EL (cell line): ENCODE results near the gene VLDLR.

ENCODE experiments used
- DNase-seq: peaks from one replicate; pipeline ENCODE4 v3.0.0-alpha.2; 2016

The VLDLR gene

DNA sequence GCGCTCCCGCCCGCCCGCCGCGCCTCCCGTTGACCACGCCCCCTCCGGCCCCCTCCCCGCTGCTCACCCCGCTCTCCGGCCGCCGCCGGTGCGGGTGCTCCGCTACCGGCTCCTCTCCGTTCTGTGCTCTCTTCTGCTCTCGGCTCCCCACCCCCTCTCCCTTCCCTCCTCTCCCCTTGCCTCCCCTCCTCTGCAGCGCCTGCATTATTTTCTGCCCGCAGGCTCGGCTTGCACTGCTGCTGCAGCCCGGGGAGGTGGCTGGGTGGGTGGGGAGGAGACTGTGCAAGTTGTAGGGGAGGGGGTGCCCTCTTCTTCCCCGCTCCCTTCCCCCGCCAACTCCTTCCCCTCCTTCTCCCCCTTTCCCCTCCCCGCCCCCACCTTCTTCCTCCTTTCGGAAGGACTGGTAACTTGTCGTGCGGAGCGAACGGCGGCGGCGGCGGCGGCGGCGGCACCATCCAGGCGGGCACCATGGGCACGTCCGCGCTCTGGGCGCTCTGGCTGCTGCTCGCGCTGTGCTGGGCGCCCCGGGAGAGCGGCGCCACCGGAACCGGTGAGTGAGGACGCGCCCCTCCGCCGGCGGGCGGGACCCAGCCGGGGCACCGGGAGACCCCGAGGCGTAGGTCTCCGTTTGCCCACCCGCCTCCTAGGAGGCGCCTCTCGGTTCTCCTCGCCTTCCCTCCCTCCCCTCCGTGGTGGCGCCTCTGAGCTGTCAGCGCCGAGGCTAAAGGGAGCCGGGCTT is at the start of gene VLDLR:
VLDLR (plus strand) TSS at position 66 of the 739 bp plus-strand sequence; CDS start at position 469, 403 bp downstream.
- peak; percentile 51 for DNase-seq

DNA sequence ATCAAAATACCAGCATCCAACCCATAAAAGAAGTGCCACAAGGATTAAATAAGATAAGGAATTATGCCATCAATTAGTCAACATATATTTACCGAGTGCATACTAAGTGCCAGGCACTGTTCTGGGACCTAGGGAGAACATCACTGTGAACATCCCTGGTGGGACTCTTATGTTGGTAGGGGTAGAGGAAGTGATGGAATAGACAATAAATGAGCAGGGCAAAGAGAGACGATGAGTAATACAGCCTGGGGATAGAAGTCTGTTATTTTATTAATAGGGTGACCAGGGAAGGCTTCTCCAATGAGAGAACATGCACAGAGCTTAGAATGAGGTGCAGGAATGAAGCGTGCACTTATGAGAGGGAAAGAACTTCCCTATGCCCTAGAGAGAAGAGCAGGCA is 47.4 kb upstream of the VLDLR start:
- DNase-seq = peak; percentile 79

DNA sequence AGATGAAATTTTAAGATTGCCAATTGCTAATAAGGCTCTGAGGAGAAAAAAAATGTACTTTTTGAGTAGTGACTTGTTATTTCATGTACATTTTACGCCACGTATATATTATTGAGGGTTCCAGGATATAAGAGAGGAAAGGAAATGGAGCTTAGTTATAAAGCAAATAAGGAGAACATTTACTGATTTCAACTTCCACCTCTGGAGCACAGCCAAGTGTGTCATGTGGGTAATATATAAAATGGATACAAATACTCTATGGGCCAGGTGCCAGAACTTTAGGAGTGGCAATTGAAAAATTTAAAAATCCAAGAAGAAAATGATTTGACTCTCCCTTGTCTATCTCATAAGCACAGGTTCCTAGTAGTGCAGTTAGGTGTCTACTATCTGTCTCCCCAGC is 45.0 kb upstream of the VLDLR start:
- DNase-seq = no peak

DNA sequence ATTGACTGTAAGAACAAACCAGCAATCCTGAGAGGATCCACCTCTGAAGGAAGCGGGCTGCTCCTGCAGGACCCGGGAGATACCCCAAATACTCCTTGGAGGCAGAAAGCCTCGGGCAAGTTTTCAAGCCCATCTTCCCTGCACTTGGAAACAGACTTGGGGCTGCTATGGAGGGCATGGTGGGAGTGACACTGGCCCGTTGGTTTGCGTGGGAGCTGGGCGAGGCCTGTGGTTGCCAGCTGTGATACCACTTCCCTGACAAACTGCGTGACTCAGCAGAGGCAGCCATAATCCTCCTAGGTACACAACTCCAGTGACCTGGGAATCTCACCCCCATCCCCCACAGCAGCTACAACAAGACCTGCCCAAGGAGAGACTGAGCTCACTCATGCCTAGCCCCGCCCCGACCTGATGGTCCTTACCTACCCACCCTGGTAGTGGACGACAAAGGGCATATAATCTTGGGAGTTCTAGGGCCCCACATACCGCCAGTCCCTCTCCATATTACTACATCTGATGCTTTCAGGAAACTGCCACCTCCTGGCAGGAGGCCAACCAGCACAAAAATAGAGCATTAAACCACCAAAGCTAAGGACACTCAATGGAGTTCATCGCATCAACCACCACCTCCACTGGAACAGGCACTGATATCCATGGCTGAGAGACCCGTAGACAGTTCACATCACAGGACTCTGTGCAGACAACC is 38.1 kb upstream of the VLDLR start:
- no peak for DNase-seq

DNA sequence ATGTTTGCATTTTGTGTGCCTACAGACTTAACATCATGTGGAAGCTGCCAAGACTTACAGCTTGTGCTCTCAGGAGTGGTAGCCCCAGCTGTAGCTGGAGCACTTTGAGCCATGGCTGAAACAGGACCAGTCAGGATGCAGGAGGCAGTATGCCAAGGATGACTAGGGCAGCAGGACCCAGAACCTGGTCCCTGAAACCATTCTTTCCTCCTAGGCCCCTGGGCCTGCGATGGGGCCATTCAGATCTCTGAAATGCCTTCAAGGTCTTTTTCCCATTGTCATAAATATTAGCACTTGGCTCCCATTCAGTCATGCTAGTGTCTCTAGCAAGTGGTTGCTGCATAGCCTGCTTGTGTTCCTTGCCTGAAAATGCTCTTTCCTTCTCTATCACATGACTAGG is 29.6 kb upstream of the VLDLR start:
- DNase-seq = no peak

DNA sequence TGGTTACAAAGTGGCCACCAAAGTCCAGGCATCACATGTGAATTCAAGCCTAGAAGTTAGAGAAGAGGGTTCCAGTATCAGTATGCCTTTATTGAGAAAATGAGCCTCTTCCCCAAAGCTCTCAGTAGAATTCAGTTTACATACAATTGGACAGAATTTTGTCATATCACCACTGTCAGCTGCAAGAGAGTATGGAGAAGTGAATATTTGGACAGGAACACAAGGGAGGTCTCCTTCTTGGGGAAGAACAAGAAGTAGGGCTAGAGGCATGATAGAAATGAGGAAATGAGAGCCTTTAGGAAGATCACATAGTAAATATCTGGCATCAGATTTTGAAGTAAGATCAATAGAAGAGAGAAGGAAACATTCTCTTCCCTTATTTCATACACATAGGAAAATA is 27.8 kb upstream of the VLDLR start:
- no peak for DNase-seq

DNA sequence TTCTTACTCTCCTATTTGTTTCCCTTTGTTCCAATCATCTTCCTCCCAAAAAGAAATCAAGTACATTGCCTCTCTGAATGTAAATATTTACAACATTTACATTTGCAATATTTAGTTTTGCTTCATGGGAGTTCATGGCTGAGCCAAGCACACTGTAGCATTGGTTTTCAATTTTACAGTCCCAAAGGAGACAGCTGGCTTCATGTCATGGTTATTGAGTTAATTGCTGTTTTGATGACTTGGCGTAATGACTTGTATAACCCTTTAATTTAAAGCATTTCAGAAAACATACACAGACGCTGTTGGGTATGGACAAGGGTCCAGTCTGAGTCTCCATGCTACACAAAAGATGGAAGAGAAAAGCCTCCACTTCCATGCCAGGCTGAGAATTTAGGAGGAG is 25.6 kb upstream of the VLDLR start:
- DNase-seq = no peak

DNA sequence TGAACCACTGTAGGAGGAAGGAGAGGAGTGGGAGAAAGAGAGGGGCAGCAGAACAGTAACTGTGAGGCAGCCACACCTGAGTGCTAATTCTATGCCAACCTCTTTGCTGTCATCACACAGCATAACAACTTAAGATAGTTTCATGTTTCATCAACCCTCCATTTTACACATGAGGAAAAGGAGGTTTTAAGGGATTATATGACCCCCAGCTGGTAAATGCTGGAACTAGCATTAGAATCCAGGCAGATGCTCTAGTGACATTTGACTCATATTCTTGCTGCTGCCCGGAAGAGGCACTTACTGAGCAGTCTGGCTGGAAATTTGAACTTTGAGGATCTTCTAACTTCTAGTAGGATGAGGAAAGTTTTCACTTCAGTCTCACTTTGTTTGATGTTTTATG is 24.1 kb upstream of the VLDLR start:
- DNase-seq = peak; percentile 13

DNA sequence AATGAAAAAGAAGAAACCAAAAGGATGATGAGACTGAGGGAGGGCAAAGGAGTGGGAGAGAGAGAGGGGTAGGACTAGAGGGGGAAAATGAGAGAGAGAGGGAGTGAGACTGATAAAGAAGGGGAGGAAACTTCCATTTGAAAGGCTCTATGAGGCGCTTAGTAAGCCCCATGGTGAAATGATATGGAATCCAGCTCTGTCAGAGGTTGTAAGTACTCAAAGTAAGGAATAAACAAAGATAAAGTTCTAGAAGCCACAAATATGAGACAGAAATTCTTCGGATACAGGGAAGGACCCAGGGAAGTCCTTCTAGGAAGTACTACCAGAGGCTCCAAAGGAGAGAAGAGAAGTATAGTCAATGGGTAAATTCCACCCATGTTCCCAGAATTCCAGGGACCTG is 21.7 kb upstream of the VLDLR start:
- no peak for DNase-seq

DNA sequence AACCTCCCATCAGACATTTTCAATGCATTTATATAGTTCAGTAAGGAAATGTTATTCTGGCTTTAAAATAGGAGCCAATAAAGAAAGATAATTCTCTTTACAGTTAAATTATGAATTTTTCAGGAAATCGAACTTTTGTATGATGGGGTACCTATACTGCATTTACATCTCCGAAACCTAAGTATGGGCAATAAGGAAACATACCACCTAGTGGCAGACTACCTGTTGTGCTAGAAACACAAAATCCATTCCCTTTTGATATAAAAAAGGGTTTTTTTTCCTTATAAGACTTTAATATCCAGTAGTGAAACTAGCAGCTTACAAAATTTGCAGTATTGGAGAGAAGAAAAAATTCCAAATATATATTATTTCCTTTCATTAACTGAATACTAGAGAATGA is 21.3 kb upstream of the VLDLR start:
- DNase-seq = no peak

DNA sequence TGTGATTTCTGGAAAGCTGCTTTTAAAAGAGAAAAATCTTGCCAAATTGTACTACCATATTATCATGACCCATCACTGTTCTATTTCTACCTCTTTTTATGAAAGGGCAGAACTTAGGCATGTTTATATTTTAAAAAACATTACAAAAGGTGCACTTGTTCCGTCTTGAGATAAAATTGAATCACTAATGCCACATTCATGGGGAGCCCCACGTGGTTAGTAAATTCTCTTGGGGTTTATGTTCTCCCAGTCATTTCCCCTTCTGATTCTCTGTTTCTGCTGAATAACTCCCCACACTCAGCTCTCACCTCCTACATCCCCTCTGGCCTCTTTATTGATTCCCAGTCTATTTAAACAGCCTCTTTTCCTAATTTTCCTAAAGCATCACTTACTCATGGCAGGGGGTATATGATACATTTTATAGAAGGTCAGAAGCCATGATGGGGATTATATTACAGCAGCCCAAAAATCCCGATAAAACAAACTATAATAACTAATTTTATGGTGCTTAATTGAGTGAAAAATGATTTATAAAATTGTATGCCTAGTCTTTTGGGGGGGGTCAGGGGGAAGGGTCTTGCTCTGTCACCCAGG is 19.7 kb upstream of the VLDLR start:
- DNase-seq = no peak

DNA sequence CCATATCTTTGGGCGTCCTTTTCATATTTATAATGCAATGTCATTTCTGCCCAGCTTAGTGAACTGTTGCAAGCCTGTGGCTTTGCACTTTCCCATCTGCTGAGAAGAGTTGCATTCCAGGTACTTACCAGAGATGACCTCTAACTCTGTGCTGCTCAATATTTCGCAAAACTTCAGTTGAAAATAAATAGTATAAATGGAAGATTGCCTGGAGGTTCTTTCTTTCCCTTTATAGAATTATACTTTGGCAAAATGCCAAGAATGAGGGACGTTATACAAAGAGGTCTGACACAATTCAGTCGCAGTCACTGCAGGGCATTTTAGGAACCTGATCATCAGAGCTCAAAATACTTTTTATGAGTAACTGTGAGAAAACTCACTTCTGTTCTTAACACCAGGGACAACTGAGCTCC is 18.9 kb upstream of the VLDLR start:
- DNase-seq = peak; percentile 4

DNA sequence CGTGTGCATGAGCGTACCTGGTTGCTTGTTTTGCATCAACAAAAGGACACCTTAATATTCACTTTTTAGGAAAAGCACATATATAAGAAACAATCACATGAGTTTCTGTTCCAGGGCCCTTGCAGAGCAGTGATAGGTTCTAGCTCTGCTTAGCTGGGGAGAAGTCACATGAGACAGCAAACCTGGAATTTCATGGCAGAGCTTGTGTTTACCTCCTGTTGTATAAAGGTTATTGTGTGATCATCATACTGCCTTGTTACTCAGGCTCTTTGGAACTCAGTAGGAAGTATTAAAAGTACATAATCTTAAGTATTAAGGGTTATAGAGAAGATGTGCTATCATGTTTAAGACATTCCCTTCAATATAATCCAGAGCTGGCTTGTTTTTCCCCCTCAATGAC is 18.0 kb upstream of the VLDLR start:
- DNase-seq = no peak

DNA sequence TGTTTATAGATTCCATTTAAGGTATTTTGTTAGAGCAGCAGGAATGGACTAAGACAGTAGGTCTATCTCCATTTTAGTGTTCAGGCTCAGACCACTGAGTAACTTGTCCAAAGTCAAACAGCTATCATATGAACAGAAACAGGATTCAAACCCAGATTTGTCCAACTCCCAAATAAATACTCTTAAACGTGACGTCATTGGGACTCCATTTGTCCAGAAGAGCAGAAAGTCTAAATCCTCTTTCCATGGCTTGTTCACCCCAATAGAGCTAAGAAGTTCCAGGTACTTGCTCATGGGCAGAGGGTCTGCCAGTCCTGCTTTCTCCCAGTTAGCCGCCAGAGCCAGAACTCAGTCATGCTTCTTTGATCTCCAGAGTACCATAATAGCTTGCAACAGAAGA is 16.3 kb upstream of the VLDLR start:
- no peak for DNase-seq

DNA sequence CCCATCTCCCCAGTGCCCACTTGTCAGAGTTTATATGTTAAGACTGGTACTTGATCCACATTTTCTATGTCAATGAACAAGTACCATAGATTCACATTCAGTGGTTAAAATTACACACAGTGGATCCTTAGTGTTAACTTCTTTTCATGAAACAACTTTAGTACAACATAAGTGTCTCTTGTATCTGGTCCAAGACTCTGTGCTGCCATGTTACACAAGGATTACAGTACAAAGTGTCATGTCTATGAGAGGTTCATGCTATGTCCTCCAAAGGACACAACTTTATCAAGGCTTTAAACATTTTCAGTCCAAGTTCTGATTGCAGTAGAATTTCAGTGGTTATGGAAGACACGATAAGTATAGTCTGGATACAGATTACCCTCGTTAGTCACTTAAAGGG is 13.3 kb upstream of the VLDLR start:
- no peak for DNase-seq

DNA sequence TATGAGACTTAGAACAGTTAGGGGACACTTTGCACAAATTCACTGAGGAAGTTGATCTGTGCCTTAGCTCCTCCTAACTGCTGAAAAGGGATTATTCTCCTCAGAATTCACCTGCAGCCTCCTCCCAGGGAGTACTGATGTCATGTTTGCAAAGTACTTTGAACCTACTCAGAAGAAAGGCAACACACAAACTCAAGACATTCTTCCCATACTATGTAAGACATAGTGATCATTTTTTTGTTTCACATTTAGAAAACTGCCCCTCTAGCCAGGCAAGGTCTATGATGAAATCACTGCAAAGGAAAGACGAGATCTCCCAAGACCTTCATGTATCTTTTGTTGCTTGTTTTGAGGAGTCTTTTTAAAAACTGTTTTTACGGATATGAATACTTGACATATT is 10.6 kb upstream of the VLDLR start:
- peak; percentile 49 for DNase-seq

DNA sequence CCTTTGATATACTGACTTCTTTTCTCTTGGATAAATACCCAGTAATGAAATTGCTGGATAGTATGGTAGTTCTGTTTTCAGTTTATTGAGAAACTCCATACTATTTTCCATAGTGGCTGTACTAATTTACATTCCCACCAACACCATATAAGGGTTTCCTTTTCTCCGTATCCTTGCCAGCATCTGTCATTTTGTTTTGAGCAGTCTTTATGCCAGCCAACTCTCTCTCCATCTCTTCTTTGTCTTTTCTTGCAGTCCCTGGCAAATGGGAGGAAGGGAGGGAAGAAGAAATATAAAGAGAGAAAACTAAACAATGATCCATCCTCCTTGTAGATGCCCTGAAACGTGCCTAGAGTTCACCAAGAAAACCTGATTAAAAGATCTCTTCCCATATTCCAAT is 9.6 kb upstream of the VLDLR start:
- DNase-seq = no peak

DNA sequence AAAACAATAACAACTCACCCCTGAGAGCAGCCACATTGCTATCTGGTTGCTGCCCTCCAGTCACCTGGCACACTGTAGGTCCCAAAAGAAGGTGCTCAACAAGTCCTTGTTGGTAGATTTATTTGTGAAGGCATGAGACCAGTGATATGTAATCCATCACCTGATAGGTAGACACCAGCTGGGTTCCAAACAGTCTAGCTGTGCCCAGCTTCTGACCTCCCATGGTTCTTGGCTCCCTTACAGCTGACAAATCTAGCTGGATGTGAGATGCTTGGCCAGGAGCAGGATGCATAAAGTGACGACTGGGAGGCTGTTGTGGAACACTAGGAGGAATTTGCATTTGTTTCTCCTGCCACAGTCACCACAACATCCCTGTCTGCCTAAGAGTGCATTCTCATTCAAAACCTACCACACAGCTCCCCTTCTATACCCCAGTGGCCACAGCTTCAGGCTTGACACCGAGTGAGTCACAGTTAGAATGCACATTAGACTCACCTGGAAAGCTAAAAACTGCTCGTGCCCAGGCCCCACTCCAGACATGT is 7.8 kb upstream of the VLDLR start:
- no peak for DNase-seq

DNA sequence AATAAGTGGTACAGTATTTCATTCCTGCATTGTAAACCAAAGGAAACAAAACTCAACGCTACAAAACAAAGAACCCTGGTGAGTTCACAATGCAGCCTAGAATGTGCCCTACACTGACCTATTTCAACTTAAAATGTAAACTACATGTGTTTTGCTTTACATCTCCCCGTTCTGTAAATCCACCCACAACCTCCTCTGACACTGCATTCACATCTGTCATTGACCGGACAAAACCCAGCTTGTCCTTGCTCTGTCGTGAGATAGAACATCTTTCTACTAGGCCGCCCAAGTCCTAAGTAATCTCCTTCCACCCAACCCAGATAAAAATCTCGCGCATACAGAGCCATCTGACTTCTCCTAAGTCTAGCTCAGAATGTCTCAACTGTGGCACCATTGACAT is 6.1 kb upstream of the VLDLR start:
- DNase-seq = no peak

DNA sequence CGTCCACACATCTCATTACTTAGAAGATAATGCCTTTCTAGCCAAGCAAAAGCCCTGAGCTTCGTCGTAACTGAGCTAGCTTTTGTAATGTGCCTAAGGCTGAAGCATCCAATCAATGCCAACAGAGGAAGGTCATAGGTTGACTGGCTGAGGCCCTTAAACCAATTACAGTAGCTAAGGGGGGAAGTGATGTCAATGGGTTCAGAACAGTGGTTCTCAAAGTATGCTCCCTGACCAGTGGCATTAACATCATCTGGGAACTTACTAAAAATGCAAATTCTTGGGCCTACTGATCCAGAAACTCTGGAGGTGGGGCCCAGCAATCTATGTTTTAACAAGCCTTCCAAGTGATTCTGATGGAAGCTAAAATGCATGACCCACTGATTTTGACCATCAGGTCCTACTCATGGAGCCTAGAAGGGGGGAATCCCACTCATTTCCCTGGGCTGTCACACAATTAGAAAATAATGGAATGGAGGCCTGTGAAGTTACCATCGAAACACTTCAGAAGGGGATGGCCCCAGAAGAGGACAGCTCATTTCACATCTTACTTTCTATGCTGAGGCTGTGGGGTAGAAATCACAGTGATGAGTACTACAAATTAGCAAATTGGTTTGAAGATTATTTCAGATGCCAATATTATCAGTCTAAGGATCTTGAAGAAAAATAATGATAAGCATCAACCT is 4.8 kb upstream of the VLDLR start:
- DNase-seq = no peak

DNA sequence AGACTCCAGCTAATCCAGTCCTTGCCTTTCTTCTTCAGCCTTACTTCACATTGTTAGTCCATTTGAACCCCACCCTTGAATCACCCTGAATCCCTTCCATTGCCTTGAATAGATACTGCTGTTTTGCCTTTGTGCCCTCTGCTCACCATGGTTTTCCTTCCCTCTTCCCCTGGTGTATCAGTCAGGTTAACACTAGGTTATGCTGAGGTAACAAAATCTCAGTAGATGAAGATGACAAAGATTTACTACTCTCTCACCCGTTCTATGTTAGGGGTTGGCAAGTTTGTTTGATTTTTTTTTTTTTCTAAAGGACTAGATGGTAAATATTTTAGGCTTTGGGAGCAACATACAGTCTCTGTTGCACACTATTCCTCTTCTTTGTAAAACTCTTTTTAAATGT is 3.3 kb upstream of the VLDLR start:
- no peak for DNase-seq

DNA sequence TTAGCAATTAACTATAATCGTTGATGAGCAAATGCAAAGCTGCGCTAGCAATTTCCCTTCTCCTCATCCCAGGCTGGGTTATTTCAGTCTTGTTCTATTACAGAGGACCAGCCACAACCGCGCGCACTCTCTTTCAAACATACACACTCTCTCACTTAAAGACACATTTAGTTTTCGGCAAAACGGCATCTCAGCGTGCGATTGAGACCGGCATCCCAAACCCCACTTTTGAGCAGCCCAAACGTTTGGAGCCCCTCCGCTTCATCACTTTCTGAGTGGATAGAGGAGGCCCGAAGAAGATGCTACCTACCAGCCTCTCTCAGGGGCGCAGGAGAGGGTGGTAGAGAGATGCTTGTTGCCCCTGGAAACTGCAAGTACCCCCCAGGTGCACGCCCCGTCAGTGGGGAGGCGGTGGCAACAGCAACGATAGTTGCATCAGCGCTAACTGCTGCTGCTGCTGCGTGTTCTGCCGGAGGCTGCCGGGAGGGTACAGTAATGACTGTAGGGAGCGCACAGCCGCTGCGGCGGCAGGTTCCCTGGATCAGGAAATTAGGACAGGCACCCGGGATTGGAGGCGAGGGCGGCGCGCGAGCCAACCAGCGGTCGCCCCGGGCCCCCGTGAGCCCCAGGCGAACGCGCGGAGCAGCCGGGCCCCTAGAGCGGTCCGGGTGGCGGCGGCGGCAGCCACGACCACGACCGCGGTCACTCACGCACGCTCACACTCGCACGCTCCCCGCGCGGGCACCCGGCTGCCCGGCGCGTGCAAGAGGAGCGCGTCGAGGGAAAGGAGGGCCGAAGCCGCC is 467 bp upstream of the VLDLR start:
- peak; percentile 89 for DNase-seq
